Upper lobe of right lung (tissue), 1 donor: Measurements from ENCODE around the gene FGFR2. TPM values are rescaled to one million over a fixed set of nuclear protein-coding genes. Genes with fewer than 3 reads are reported as not detected.

ENCODE experiments used
- ATAC-seq: fragments of 200-7000 bp; cut with Tn5 transposase; one replicate; pipeline ENCODE4 v1.9.1; 2020; ENCODE audit warnings: mild to moderate bottlenecking, moderate library complexity
- DNase-seq: peaks from one replicate; pipeline ENCODE4 v3.0.0-alpha.2; 2020
- H3K27ac ChIP-seq: fragments of 200-600 bp; one replicate; pipeline ENCODE4 v1.8.0; 2022
- H3K27me3 ChIP-seq: fragments of 200-600 bp; one replicate; pipeline ENCODE4 v1.8.0; 2022; ENCODE audit warnings: mild to moderate bottlenecking
- H3K36me3 ChIP-seq: fragments of 200-600 bp; one replicate; pipeline ENCODE4 v1.8.0; 2022
- H3K4me1 ChIP-seq: fragments of 200-600 bp; one replicate; pipeline ENCODE4 v1.8.0; 2022
- H3K4me3 ChIP-seq: fragments of 200-600 bp; one replicate; pipeline ENCODE4 v1.8.0; 2022; ENCODE audit warnings: mild to moderate bottlenecking
- H3K9me3 ChIP-seq: fragments of 200-600 bp; one replicate; pipeline ENCODE4 v1.8.0; 2022
- CTCF ChIP-seq: fragments of 200-600 bp; IDR thresholded peaks from one replicate; pipeline ENCODE4 v1.8.0; 2022; ENCODE audit warnings: antibody characterized with exemption
- intact Hi-C: fragments of 100-400 bp; cut with DNase I; formaldehyde crosslinking; loops from one replicate; pipeline ENCODE4 v1.11.0; 2022
- total RNA-seq: library from RNA; stranded (reverse); fragmentation: NEBNext Ultra II Directional; extraction: Animal tissue kit (Norgen Biotek cat#: 25700); gene quantifications from one replicate; pipeline ENCODE4 v1.2.1, GENCODE V29; 2021
- donor health status: DM: no; HTN: yes; CAD: no; lungs with severe emphysema.

Gene FGFR2
- total RNA-seq, 1 donor from 2014 or later: 58.7 TPM

- H3K27ac ChIP-seq: no peak overlapping the region
- no peaks in the 10 kb centered on the region for H3K27me3 ChIP-seq
- no peaks in the 10 kb centered on the region for H3K9me3 ChIP-seq
- no peaks in the 10 kb centered on the region for H3K4me1 ChIP-seq
- TF ChIP-seq CTCF: no peak
- intact Hi-C loops: no loop called here
- no peak for ATAC-seq
- H3K36me3 ChIP-seq: no peaks in the 10 kb centered on the region
- H3K4me3 ChIP-seq: no peak overlapping the region
- DNase-seq: peak; percentile 31
Measured at GRCh38 chr10:121615836-121616235, 17.6 kb upstream of the FGFR2 start.

- TF ChIP-seq CTCF: no peak
- ATAC-seq (no peak), DNase-seq (no peak)
- Histone ChIP-seq H3K27ac (no peak overlapping the region), H3K9me3 (no peaks in the 10 kb centered on the region), H3K4me1 (no peaks in the 10 kb centered on the region), H3K27me3 (no peaks in the 10 kb centered on the region), H3K4me3 (no peak overlapping the region), H3K36me3 (no peaks in the 10 kb centered on the region)
- intact Hi-C loops: no loop called here
Measured at GRCh38 chr10:121615435-121615793, 17.2 kb upstream of the FGFR2 start.

GRCh38 chr10:121614613-121615434 lies 16.6 kb upstream of the FGFR2 start:
- Histone ChIP-seq H3K36me3 (no peaks in the 10 kb centered on the region), H3K9me3 (no peaks in the 10 kb centered on the region), H3K27ac (no peak overlapping the region), H3K4me1 (no peaks in the 10 kb centered on the region), H3K4me3 (no peak overlapping the region), H3K27me3 (no peaks in the 10 kb centered on the region)
- intact Hi-C loops: no loop called here
- DNase-seq (no peak), ATAC-seq (no peak)
- TF ChIP-seq CTCF: no peak

GRCh38 chr10:121613456-121613855 lies 15.2 kb upstream of the FGFR2 start:
- Histone ChIP-seq H3K9me3 (no peaks in the 10 kb centered on the region), H3K4me3 (no peak overlapping the region), H3K27ac (no peak overlapping the region), H3K27me3 (peaks cover 7% of the 10 kb centered on the region), H3K36me3 (no peaks in the 10 kb centered on the region), H3K4me1 (no peaks in the 10 kb centered on the region)
- ATAC-seq (no peak), DNase-seq (no peak)
- intact Hi-C loops: no loop called here
- no peak for TF ChIP-seq CTCF

GRCh38 chr10:121611393-121612159 lies 13.3 kb upstream of the FGFR2 start:
- Histone ChIP-seq H3K9me3 (no peaks in the 10 kb centered on the region), H3K27ac (no peak overlapping the region), H3K36me3 (no peaks in the 10 kb centered on the region), H3K27me3 (peaks cover 7% of the 10 kb centered on the region), H3K4me3 (no peak overlapping the region), H3K4me1 (no peaks in the 10 kb centered on the region)
- no peak for TF ChIP-seq CTCF
- DNase-seq (no peak), ATAC-seq (no peak)
- intact Hi-C loops: no loop called here
